Measurements from ENCODE around the gene SLC29A2. TPM values are rescaled to one million over a fixed set of nuclear protein-coding genes. Genes with fewer than 3 reads are reported as not detected.

The SLC29A2 gene
- total RNA-seq, 1 experiment from 2014 or later = 39.7 TPM

DNA sequence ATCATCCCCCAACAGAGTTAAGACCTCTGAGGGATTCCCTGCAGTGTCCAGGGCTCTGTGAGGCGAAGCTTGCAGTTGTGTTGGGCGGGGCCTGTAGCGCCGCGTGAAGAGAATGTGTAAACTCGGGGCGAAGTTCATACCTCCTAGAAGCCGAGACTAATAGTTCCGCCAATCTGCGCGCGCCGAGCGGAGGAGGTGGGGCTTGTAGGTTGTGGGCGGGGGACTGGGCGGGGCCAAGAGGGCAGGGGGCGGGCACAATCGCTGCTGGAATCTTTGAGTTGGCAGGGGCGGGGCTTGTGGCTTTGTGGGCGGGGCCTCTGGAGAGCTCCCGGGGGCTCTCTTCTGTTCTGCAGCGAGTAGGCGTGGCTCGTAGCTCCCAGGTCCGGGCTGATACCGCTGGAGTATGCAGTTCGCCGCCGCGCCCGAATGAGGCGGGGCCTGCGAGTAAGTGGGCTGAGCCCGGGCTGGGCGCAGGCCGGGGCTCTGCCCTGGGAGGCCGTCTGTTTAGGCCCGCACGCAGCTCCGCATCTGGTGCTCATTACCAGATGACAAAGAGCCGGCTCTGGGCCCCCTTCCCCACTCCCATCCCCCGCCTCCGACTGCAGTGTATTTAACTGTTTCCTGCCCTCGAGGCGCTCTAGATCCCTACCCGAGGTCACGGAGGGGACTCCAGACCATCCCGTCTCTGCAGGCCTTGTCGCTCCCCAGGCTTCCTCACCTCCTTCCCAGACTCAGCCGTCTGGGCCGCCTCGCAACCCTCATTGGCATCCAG, 58.8 kb downstream of the SLC29A2 start (continued):
- TF ChIP-seq, protein P1, sequence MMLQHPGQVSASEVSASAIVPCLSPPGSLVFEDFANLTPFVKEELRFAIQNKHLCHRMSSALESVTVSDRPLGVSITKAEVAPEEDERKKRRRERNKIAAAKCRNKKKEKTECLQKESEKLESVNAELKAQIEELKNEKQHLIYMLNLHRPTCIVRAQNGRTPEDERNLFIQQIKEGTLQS (IDR thresholded peaks at IDR 0.05) = no peak
- TF ChIP-seq JUND (IDR thresholded peaks at IDR 0.05) = no peak
- TF ChIP-seq SP1 (IDR thresholded peaks at IDR 0.05; ENCODE audit: low read depth) = peak; percentile 63
- TF ChIP-seq EZH2phosphoT487 (IDR thresholded peaks at IDR 0.05; ENCODE audit: borderline replicate concordance) = no peak

Other genes starting within 250 kb of the SLC29A2 start
- 58.5 TPM for gene KLC2, start 114.1 kb downstream of the SLC29A2 start, total RNA-seq (2021; ENCODE audit: unreplicated experiment)
- 148 TPM for gene RAB1B, start 103.1 kb downstream of the SLC29A2 start, total RNA-seq (2021; ENCODE audit: unreplicated experiment)
- gene CNIH2, start 93.6 kb downstream of the SLC29A2 start, total RNA-seq (2021; ENCODE audit: unreplicated experiment) = 1.3 TPM
- 54.7 TPM for gene YIF1A, start 82.6 kb downstream of the SLC29A2 start, total RNA-seq (2021; ENCODE audit: unreplicated experiment)
- gene TMEM151A, start 79.9 kb downstream of the SLC29A2 start, total RNA-seq (2021; ENCODE audit: unreplicated experiment) = 5.9 TPM
- 0.32 TPM for gene CD248, start 54.7 kb downstream of the SLC29A2 start, total RNA-seq (2021; ENCODE audit: unreplicated experiment)
- gene RIN1, start 35.3 kb downstream of the SLC29A2 start, total RNA-seq (2021; ENCODE audit: unreplicated experiment) = 38.7 TPM
- gene BRMS1, start 26.7 kb downstream of the SLC29A2 start, total RNA-seq (2021; ENCODE audit: unreplicated experiment) = 42.1 TPM
- gene B4GAT1, start 24.1 kb downstream of the SLC29A2 start, total RNA-seq (2021; ENCODE audit: unreplicated experiment) = 6.7 TPM
- not detected for gene NPAS4, start 49.3 kb upstream of the SLC29A2 start, total RNA-seq (2021; ENCODE audit: unreplicated experiment)
- 126 TPM for gene MRPL11, start 67.1 kb upstream of the SLC29A2 start, total RNA-seq (2021; ENCODE audit: unreplicated experiment)
- gene PELI3, start 95.1 kb upstream of the SLC29A2 start, total RNA-seq (2021; ENCODE audit: unreplicated experiment) = 12.8 TPM
- gene DPP3, start 108.7 kb upstream of the SLC29A2 start, total RNA-seq (2021; ENCODE audit: unreplicated experiment) = 55.6 TPM
- gene BBS1, start 138.9 kb upstream of the SLC29A2 start, total RNA-seq (2021; ENCODE audit: unreplicated experiment) = 29.8 TPM
- gene ZDHHC24, start 174.3 kb upstream of the SLC29A2 start, total RNA-seq (2021; ENCODE audit: unreplicated experiment) = 10.5 TPM
- not detected for gene ACTN3, start 175.1 kb upstream of the SLC29A2 start, total RNA-seq (2021; ENCODE audit: unreplicated experiment)
- gene CTSF, start 196.8 kb upstream of the SLC29A2 start, total RNA-seq (2021; ENCODE audit: unreplicated experiment) = 0.34 TPM
- 0.39 TPM for gene CCDC87, start 221.3 kb upstream of the SLC29A2 start, total RNA-seq (2021; ENCODE audit: unreplicated experiment)
- gene CCS, start 221.4 kb upstream of the SLC29A2 start, total RNA-seq (2021; ENCODE audit: unreplicated experiment) = 40.6 TPM
- 95.3 TPM for gene RBM14, start 244.9 kb upstream of the SLC29A2 start, total RNA-seq (2021; ENCODE audit: unreplicated experiment)

Data from HCT116 (cell line).